Hepatocyte (in vitro differentiated cells): ENCODE measurements around the gene PHOX2A.

Experiments used
- EZH2phosphoT487 ChIP-seq: fragments of 200-600 bp; sonication (generic); IDR thresholded peaks from one replicate; pipeline ENCODE4 v1.6.1; 2018; ENCODE audit warnings: antibody characterized with exemption, mild to moderate bottlenecking, low read depth, moderate library complexity; ENCODE audit not compliant: unreplicated experiment, severe bottlenecking
- TF ChIP-seq, protein P1 (sequence below): fragments of 200-600 bp; sonication (generic); IDR thresholded peaks from 2 replicates; pipeline ENCODE4 v1.5.1; 2016; ENCODE audit warnings: antibody characterized with exemption, mild to moderate bottlenecking; ENCODE audit not compliant: poor library complexity

GRCh38 chr11:72283947-72284346 is 40.0 kb upstream of the PHOX2A start:
- TF ChIP-seq, protein P1, sequence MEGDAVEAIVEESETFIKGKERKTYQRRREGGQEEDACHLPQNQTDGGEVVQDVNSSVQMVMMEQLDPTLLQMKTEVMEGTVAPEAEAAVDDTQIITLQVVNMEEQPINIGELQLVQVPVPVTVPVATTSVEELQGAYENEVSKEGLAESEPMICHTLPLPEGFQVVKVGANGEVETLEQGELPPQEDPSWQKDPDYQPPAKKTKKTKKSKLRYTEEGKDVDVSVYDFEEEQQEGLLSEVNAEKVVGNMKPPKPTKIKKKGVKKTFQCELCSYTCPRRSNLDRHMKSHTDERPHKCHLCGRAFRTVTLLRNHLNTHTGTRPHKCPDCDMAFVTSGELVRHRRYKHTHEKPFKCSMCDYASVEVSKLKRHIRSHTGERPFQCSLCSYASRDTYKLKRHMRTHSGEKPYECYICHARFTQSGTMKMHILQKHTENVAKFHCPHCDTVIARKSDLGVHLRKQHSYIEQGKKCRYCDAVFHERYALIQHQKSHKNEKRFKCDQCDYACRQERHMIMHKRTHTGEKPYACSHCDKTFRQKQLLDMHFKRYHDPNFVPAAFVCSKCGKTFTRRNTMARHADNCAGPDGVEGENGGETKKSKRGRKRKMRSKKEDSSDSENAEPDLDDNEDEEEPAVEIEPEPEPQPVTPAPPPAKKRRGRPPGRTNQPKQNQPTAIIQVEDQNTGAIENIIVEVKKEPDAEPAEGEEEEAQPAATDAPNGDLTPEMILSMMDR: no peak
- TF ChIP-seq EZH2phosphoT487: no peak
